ENCODE data around the gene BMP7.
"Not testable (repeated sequence)": the region's sequence is repeated elsewhere in the genome, so short reads cannot be mapped to it uniquely, and the experiment has no call there.

BMP7 gene

DNA sequence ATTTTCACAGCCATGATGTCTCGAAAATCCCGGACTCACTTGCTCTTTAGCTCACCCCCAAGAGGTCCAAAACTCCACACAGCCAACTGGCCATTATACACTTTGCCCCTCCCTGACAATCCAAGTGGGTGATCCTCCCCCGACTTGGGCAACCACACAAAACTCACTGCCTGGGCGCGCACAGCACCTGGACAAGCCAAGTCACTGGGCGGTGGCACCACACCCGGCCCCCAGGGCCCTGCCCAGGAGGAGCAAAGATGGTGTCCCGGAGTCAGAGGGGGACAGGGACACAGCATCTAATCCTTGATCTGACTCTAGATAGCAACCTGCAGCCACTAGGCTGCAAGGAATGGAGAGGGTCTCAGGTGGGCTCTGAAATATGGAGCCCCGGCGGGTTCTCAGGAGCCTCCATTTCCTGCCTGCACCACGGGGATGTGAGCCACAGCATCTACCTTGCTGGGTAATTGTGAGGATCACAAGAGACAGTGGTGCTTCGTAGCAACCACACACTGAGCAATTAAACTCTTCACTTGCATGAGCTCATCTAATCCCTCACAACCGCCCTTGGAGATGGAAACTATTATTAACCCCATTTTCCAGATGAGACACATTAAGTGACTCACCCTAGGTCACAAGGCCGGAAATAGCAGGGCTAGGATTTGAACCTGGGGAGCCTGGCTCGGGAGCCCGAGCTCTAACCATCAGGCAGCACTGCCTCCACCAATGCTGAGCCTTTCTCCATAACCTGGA is 66.6 kb downstream of the BMP7 start:
- FAIRE-seq (no peak), DNase-seq (ENCODE audit: extremely low spot score, insufficient read length, low read depth) (no peak)

DNA sequence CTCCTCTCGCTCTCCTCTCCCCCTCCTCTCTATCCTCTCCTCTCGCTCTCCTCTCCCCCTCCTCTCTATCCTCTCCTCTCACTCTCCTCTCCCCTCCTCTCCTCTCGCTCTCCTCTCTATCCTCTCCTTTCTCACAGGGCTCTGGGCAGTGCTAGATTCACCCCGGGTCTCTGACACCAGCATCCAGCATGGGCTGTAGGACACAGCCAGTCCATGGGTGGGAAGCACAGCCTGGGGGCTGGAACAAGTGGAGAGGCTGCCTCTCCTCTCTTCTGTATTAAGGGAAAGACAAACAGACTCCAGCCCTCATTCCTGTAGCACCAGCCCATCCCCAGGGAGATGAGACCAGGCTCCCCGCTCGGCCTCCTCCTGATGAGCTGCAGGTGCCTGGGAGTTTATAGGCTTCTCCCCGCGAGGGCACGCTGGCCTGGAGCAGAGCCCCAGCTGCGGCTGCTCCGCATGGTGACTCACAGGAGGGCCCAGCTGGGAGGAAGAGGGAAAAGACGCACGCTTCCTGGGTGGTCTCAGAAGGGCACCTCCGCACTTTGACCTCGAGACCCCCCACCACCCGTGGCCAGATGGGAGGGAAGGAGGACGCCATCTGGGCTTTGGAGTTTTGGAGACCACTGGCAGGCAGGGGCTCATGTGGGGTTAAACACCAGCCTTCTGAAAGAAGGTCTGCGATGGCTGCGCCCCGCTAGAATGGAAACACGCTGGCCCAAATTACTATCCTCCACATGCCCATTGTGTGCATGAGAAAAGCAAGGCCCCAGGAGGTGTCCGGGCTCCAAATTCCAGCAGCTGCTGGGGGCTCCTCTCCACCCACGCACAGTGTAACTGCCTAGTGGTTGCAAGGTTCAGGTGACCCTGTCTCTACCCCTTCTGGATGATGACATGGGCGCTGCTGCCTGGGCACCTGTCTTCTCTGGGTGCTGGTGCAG is 68.0 kb downstream of the BMP7 start:
- FAIRE-seq = no peak

DNA sequence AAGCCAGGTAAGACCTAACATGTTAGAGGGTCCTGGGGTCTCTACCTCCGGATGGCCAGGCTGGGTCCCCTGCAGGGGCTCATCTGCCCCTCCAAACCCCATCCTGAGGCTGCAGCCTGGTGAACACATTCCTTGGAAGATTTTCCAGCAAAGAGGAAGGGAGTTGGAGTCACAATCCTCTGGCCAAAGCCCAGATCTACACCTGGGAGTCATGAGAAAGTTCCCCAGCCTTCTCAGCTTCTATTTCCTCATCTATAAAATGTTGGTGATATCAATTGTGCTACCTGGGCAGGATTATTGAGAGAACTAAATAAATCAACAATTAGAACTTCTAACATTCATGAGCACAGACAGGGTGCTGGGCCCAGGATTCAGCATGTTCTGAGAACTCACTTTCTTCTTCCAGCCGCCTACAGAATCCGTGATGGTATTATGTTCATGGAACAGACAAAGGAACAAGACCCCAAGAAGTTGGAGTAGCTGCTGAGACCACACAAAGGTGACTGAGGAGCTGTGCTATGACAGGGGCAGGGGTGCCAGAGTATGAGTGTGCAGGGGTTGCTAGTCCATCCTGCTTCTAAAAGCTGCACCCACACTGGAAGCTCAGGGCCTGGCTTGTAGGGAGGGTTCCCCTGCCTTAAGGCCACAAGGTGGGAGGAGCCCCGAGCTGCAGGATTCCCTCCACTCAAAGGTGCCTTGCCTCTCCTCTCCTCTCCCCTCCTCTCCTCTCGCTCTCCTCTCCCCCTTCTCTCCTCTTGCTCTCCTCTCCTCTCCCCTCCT is 68.9 kb downstream of the BMP7 start:
- no peak for FAIRE-seq
- no peak for DNase-seq (ENCODE audit: extremely low spot score, insufficient read length, low read depth)

More for the DNA sequence above, 68.0 kb downstream of the BMP7 start:
- DNase-seq (ENCODE audit: extremely low spot score, insufficient read length, low read depth) = no peak

DNA sequence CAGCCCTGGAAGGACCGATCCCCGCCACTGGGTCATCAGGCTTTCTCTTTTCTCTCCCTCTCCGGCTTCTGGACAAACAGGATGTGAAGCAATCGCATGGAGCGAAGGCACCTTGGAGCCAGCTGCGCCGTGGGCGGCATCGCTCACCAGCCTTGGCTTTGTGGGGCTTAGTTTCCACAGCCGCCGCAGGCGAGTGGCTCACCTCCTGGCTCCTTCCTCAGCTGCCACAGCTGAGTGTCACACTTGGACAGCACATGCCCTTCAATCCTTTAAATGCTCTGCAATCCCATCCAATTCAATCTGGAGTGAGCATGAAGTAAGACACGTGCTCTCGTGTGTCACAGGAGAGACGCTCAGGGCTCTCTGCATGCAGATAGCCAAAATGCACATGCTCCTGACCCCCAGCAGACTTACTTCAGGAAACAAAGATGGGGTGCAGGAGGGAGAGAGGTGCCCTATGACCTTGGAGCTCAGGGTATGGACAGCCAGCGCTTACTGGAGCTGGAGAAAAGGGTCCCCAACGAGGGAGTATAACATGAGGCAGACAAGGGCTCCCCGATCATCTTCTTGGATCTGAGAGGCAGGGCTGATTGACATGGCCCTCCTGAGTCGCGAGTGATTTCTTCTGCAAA is 70.9 kb downstream of the BMP7 start:
- FAIRE-seq = no peak

DNA sequence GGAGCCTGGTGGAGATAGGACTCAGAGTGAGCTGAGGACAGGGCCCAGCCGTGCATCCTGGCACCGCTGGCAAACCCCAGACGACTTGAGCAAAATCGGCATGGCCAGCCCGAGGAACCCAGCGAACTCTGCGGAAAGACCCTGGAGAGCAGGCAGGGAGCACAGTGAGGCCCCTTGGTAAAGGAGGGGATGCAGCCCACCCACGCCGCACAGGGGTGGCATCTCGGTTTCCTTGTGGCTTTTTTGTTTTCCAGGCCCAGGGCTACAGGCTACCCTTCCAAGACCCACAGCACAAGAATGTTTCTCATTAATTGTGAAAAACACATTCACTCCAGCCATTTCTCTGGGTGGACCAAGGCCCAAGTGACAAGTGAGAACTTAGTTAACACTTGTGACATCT is 71.4 kb downstream of the BMP7 start:
- FAIRE-seq (no peak), DNase-seq (ENCODE audit: extremely low spot score, insufficient read length, low read depth) (no peak)

More for the DNA sequence above, 70.9 kb downstream of the BMP7 start:
- no peak for DNase-seq (ENCODE audit: extremely low spot score, insufficient read length, low read depth)

DNA sequence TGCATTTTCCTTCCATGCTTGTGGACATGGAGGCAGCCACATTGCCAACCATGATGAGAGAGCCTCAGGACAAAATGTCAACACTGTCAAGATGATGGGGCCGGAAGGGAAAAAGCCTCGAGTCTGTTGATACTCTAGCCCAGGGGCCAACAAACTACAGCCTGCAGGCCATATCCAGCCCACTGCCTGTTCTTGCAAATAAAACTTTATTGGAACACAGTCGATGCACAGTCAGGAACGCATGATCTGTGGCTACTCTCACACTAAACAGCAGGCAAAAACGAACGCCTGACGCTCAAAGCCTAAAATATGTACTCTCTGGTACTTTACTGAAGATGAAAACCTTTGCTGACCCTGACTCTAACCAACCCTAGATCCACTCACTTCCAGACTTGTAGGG is 72.3 kb downstream of the BMP7 start:
- DNase-seq (ENCODE audit: extremely low spot score, insufficient read length, low read depth) (no peak), FAIRE-seq (no peak)

DNA sequence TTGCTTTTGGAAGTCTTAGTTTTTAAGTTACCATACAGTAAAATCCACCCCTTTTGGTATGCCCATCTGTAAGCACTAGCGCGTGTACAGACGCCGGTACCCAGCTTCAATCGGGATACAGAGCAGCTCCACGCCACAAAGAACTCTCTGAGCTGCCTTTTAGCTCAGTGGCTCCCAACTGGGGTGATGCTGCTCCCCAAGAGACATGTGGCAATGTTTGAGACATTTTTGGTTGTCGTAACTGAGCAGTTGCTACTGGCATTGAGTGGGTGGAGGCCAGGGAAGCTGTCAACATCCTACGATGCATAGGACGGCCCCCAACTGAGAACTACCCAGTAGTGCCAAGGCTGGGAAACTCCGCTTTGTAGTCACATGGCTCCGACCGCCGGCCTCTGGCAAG is 73.3 kb downstream of the BMP7 start:
- no peak for DNase-seq (ENCODE audit: extremely low spot score, insufficient read length, low read depth)

DNA sequence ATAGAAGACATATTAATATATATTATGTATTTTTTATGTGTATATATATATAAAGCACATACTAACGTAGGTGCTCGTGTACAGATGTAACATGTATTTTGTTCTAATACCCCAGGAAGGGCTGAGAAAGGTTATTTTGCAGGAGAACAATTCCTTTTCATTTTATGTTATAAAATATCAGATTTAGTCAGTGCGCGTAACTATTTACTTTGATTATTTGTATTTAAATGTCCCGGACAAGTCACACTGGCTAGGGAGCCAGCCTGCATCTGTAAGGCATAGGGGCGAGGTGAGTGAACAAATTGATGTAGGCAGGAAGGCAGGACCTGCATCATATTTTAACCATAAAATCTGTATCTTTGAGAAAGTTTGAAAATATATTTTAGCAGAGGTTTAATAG is 74.1 kb downstream of the BMP7 start:
- no peak for DNase-seq (ENCODE audit: extremely low spot score, insufficient read length, low read depth)
- no peak for FAIRE-seq

More for the DNA sequence above, 73.3 kb downstream of the BMP7 start:
- FAIRE-seq = no peak

DNA sequence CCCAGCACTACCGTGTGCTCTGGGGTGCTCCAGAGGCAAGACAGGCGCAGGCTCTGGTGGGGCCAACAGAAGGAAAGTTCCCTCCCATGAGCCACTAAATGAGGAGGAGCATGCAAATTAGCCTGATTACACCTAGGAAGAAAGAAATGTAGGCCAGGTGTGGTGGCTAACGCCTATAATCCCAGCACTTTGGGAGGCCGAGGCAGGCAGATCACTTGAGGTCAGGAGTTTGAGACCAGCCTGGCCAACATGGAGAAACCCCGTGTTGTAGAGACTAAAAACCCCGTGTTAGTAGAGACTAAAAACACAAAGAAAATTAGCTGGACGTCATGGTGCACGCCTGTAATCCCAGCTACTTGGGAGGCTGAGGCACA is 75.2 kb downstream of the BMP7 start:
- FAIRE-seq; DNase-seq (ENCODE audit: extremely low spot score, insufficient read length, low read depth): not testable (repeated sequence)

DNA sequence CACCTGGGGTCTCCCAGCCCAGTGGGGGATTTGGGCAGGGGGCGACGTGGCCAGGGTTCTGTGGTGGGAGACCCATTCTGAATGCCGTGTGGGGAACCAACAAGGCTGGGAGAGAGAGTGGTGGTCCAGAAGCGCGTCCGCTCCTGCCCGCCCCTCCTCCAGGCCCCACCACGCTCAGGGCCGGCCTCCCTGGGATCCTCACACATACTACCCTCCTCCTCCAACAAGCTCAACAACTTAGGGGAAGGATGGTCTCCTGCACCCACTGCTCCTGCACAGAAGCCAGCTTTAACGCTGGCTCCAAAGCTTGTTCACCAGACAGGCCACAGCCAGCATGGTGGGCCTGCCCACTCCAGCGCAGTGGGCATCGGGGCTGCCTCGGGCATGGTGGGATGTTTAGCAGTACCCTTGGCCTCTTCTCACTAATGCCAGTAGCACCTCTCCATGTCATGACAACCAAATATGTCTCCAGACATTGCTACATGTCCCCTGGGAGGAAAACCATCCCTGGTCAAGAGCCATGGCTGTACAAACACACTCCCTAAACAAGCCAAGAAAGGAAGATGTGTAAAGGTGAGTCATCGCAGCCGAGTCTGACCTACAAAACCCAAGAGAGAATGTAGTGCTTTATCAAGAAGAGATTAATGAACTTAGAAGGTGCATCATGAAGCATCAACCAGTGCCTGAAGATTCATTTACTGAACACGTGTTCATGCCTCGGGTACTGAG is 75.7 kb downstream of the BMP7 start:
- no peak for FAIRE-seq
- no peak for DNase-seq (ENCODE audit: extremely low spot score, insufficient read length, low read depth)

DNA sequence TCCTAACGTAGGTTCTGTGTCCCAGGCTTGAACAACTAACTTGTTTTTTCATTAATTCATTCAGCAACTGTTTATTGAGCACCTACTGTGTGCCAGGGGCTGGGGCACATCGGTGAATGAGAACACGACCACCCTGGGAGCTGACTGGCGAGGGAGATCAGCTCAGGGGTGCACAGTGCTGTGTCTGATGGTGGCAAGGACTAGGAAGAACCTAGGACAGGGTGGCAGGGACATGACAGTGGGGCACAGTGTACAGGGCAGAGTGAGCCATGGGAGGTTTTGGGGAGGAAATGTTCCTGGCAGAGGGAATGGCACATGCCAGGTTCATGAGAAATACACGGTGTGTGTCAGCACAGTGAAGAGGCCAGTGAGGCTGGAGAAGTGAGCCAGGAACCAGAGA is 76.7 kb downstream of the BMP7 start:
- DNase-seq (ENCODE audit: extremely low spot score, insufficient read length, low read depth) = no peak
- no peak for FAIRE-seq

DNA sequence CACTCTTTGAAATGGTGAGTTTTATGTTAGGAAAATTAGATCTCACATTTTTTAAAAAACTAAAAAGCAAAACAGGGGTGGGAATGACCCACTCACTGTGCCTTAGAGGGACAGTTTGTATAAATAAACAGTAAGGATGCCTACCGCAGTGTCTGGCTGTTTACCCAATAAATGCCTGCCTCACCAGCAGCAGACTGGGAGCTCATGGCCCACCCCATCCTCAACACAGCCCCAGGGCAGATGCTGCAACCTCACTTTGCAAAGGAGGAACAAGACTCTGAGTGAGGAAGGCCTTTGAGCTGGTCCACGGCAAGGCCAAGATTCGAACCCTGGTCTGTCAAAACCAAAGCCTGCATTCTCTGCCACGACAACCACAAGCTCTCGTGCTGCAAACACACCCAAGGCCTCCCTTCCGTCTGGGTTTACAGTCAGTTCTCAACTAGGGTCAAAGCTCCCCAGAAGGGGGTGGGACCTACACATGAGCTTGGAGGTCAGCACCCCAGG is 77.8 kb downstream of the BMP7 start:
- FAIRE-seq = no peak
- DNase-seq (ENCODE audit: extremely low spot score, insufficient read length, low read depth) = no peak

DNA sequence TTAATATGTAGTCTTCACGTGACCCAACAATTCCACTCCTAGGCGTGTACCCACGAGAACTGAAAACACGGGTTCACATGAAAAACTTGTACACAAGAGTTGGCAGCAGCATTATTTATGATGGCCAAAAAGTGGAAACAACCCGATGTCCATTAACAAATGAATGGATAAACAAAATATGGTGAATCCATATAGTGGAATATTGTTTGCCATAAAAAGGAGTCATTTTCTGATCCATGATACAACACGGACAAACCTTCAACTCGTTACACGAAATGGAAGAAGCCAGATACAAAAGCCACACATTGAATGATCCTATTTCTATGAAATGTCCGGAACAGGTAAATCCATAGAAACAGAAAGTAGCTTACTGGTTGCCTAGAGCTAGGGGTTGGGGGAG is 78.4 kb downstream of the BMP7 start:
- DNase-seq (ENCODE audit: extremely low spot score, insufficient read length, low read depth) (no peak), FAIRE-seq (no peak)

DNA sequence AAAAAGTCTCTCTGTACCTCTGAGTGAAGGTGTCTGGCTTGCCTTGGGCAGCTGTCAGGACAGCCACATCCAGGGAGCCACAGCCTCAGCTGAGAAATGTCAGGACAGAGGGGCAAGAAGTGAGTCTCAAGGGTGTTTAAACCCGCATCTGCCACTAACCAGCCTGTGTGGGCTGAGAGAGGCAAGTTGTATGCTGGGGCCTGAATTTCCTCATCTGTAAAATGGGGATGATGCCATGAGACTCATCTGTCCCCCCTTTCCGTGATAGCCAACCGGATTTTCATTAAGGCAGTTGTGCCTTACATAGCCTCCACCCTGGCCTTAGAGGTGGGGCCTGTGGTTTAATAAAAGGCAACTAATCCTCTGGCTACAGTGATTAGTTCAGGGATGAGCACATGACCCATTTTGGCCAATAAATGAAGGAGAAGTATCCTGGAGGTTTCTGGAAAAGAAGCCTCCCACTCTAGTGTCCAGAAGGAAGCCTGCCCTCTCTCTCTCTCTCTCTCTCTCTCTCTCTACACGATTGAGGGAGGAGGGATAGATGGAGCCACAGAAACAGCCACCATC is 79.3 kb downstream of the BMP7 start:
- DNase-seq (ENCODE audit: extremely low spot score, insufficient read length, low read depth) (no peak), FAIRE-seq (no peak)

DNA sequence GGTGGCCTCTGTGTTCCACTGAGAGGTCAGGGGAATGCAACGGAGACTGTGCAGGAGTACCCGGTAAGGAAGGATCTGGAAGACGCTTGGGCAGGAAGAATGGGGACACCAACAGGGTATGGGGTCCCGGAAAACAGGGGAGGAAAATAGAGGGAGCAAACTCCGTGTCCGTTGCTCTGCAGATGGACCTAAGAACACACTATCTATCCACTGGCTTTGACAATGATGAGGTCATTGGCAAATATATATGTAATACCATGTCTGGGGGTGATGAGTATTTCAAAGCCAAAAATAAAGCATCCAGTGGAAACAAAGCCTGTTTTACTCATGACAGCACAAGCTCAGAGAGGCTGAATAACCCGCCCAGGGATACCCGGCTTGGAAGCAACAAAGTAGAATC is 80.2 kb downstream of the BMP7 start:
- DNase-seq (ENCODE audit: extremely low spot score, insufficient read length, low read depth) (no peak), FAIRE-seq (no peak)

DNA sequence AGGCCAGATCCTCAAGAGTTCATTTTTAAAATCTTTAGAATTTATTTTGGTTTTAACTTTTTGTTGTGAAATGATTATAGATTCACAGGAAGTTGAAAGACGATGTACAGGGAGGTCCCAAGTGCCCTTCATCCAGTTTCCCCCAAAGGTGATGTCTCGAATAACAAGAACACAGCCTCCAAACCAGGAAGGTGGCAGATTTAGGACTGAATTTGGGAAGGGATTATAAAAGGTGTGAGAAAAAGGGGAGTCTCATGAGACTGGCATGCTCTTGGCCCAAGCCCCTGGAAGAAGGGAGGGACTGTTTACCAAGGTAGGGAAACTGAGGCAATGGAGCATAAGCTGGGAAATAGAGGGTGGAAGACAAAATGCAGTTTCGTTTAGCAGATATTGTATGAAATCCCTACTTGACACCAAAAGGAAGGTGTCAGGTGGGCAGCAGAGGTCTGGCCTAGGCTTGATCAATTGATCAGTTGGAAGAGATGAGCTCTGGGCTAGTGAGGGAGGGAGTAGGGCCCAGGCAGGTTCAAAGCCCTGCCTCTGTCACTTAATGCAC is 81.2 kb downstream of the BMP7 start:
- FAIRE-seq = no peak
- DNase-seq (ENCODE audit: extremely low spot score, insufficient read length, low read depth) = no peak

DNA sequence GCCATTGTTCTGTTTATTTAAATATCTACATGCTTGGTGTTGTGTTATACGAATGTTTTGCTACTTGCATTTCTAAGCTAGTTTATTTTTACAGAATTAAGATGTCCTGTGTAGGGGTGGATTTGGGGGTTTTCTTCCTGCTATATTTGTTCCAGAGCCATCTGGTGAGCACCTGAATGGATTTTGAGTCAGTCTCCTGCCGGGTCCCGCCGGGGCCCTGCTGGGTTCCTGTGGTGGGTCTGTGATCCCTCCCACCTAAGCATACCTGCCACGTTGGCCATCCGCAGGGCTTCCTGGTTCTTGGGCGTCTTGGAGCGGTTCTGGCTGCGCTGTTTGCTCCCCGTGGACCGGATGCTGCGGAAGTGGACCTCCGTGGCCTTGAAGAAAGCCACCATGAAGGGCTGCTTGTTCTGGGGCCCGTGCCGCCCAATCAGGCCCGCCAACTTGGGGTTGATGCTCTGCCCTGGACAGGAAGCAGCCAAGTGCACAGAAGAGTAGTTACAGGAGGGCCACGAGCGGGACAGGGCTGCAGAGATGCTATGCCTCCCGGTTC is 82.9 kb downstream of the BMP7 start:
- DNase-seq (ENCODE audit: extremely low spot score, insufficient read length, low read depth) = no peak
- FAIRE-seq = no peak

DNA sequence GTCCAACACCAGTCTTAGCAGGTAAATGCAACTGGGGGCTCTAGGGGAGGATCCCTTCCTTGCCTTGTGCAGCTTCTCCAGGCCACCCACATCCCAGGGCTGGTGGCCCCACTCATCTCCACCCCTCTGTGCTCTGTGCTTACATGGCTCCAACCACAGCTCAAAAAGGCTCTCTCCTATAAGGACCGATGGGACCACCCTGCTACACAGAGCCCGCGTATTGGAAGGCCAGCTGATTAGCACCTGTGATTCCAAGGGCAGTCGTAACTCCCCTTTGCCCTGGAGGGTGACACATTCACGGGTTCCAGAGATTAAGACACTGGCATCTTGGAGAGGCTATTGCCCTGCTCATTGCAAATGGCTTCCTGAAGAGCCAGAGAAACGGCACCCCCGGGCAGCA is 84.8 kb downstream of the BMP7 start:
- no peak for FAIRE-seq
- no peak for DNase-seq (ENCODE audit: extremely low spot score, insufficient read length, low read depth)
